ENCODE results near the gene CHRNB1.

GRCh38 chr17:7408863-7409262 lies 36.0 kb upstream of the CHRNB1 start:
- TF ChIP-seq CTCF (IDR thresholded peaks at IDR 0.05; ENCODE audit: insufficient read depth, low read depth, low read length) (no peak), EZH2 (IDR thresholded peaks at IDR 0.05; ENCODE audit: insufficient read depth, low read length) (no peak)
